IPS-18a (cell line): ENCODE results near the gene TRIM44.
A peak's percentile ranks its signal among the peaks of the same experiment; 100 is the strongest.

Experiments
- H3K27ac ChIP-seq: one replicate; pipeline ENCODE4 v1.5.1; 2013; ENCODE audit warnings: low read length
- H3K27me3 ChIP-seq: one replicate; pipeline ENCODE4 v1.6.1; 2013; ENCODE audit warnings: mild to moderate bottlenecking, low read length; ENCODE audit not compliant: control insufficient read depth, insufficient read depth
- H3K36me3 ChIP-seq: one replicate; pipeline ENCODE4 v1.6.1; 2013; ENCODE audit warnings: low read depth, low read length; ENCODE audit not compliant: control insufficient read depth
- H3K4me1 ChIP-seq: one replicate; pipeline ENCODE4 v1.6.1; 2013; ENCODE audit warnings: low read depth, low read length; ENCODE audit not compliant: control insufficient read depth
- H3K4me3 ChIP-seq: one replicate; pipeline ENCODE4 v1.5.1; 2013; ENCODE audit warnings: low read length
- H3K9ac ChIP-seq: one replicate; pipeline ENCODE4 v1.6.1; 2013; ENCODE audit warnings: mild to moderate bottlenecking, low read length, moderate library complexity
- H3K9me3 ChIP-seq: one replicate; pipeline ENCODE4 v1.6.1; 2013; ENCODE audit warnings: low read depth, low read length; ENCODE audit not compliant: control insufficient read depth

The TRIM44 gene

GRCh38 chr11:35621620-35622019 lies 41.0 kb upstream of the TRIM44 start:
- no peaks in the 10 kb centered on the region for H3K36me3 ChIP-seq
- peaks cover 34% of the 10 kb centered on the region for H3K4me1 ChIP-seq
- H3K9me3 ChIP-seq = no peaks in the 10 kb centered on the region
- peaks cover 24% of the 10 kb centered on the region for H3K27me3 ChIP-seq
- H3K4me3 ChIP-seq = peak overlapping the region; percentile 21
- H3K27ac ChIP-seq = no peak overlapping the region
- no peak overlapping the region for H3K9ac ChIP-seq

DNA sequence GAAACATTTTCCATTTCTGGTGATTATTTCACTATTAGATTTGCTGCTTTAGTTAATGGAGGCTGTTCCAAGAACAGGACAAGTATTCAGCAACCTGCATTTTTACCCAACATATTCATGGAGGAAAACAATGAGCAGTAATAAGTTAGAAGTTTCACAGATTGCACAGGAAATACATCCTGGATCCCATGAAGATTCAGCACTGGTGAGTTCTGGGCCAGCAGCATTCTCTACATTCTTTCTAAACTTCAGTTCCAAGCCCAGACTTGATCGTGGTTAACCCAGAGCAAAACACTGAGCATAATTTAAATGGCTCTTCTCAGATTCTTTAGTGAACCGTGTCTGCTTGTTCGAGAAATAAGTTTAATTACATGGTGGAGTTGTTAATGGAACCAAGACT lies 40.5 kb upstream of the TRIM44 start:
- Histone ChIP-seq H3K9me3 (no peaks in the 10 kb centered on the region), H3K4me3 (peak overlapping the region; percentile 21), H3K27ac (no peak overlapping the region), H3K27me3 (peaks cover 20% of the 10 kb centered on the region), H3K4me1 (peaks cover 29% of the 10 kb centered on the region), H3K9ac (no peak overlapping the region), H3K36me3 (no peaks in the 10 kb centered on the region)

DNA sequence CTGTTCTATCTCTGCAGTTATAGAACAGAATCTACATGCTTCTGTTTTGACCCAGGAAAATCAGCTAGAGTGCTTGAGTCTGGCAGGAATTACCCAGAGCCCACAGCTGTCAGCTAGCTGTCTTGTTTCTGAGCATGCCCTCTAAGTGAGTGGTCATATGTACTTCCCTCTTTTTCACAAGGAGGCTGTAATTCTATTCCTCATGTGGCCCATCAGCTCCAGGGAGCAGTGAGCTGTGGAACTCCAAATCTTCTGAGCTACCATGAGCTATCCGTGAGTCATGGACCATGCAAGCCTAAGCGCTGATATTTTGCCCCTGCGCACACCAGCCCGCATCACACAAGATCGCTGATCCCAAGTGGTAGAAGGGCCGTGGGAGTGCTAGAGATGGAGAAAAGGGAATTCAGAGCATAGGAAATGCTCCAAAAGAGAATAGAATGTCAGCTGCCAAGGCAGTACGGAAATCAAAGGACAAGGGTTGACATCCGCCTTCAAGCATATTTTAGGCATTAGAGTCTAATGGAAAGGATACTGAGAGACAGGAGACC lies 38.9 kb upstream of the TRIM44 start:
- Histone ChIP-seq H3K27ac (no peak overlapping the region), H3K36me3 (no peaks in the 10 kb centered on the region), H3K4me3 (no peak overlapping the region), H3K4me1 (peaks cover 22% of the 10 kb centered on the region), H3K27me3 (peaks cover 15% of the 10 kb centered on the region), H3K9ac (no peak overlapping the region), H3K9me3 (no peaks in the 10 kb centered on the region)

- Histone ChIP-seq H3K4me1 (peaks cover 22% of the 10 kb centered on the region), H3K9ac (no peak overlapping the region), H3K27ac (no peak overlapping the region), H3K36me3 (no peaks in the 10 kb centered on the region), H3K27me3 (peaks cover 12% of the 10 kb centered on the region), H3K4me3 (no peak overlapping the region), H3K9me3 (no peaks in the 10 kb centered on the region)
Measured at GRCh38 chr11:35624316-35624715, 38.3 kb upstream of the TRIM44 start.

- H3K4me3 ChIP-seq = no peak overlapping the region
- peaks cover 7% of the 10 kb centered on the region for H3K27me3 ChIP-seq
- peaks cover 22% of the 10 kb centered on the region for H3K4me1 ChIP-seq
- H3K27ac ChIP-seq = no peak overlapping the region
- no peaks in the 10 kb centered on the region for H3K36me3 ChIP-seq
- H3K9ac ChIP-seq = no peak overlapping the region
- H3K9me3 ChIP-seq = no peaks in the 10 kb centered on the region
Measured at GRCh38 chr11:35624781-35625180, 37.8 kb upstream of the TRIM44 start.

DNA sequence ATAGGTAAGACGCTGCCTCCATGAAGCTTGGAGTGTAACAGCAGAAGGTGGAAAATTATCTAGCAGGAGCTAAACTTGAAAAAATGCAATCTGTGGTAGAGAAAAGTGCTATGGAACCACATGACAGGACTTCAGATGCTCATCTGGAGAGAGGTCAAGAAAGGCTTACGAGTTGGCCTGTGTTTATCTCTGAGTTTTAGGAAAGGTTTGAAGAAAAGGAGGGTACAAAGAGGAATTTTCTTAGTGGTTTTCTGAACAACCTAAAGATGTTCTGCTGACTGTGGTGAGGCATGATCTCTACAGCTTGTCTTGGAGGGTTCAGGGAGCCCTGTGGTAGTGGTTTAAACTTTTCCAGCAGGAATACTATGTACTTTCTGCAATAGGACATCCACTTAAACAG lies 36.1 kb upstream of the TRIM44 start:
- H3K4me1 ChIP-seq = peaks cover 10% of the 10 kb centered on the region

DNA sequence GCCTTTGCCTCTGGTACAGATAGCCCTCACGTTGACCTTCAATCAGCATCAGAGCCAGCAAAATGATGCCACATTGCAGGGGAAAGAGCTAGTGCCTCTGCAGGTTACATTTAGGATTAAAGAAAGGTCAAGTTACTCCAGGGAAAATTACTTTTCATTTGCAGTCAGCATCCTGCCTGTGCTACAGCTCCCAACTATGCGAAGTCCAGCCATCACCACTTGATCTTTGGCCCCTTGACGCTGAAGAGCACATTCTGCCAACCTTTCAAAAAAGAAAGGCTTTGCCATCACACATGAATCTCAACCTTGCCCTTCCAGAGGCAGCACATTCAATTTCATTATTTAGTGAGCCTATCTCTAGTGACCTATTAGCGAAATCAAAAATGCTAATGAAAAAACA lies 33.1 kb upstream of the TRIM44 start:
- Histone ChIP-seq H3K4me1 (no peaks in the 10 kb centered on the region), H3K27me3 (no peaks in the 10 kb centered on the region), H3K4me3 (no peak overlapping the region), H3K36me3 (no peaks in the 10 kb centered on the region), H3K27ac (no peak overlapping the region), H3K9ac (no peak overlapping the region), H3K9me3 (no peaks in the 10 kb centered on the region)

More for the DNA sequence above, 36.1 kb upstream of the TRIM44 start:
- H3K9ac ChIP-seq = no peak overlapping the region
- no peak overlapping the region for H3K27ac ChIP-seq
- no peaks in the 10 kb centered on the region for H3K36me3 ChIP-seq
- no peaks in the 10 kb centered on the region for H3K27me3 ChIP-seq
- H3K4me3 ChIP-seq = no peak overlapping the region
- no peaks in the 10 kb centered on the region for H3K9me3 ChIP-seq

DNA sequence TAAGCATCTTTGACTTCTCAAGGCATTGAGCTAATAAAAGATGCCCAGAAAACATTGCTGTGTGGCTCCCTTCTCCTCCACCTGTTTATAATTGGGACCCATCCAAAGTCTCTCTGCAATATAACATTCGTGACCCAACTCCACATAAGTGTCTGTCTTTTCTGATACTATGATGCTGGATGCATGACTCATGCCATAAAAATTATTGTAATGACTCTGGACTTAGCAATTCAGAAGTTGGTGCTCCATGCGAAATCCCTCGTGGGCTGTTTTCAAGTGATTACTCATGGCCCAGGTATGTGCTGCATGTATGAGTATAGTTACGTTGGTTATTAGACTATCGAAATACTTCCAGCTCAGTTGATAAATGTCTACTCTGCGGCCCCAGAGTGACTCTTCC lies 32.7 kb upstream of the TRIM44 start:
- H3K27me3 ChIP-seq = no peaks in the 10 kb centered on the region
- H3K4me3 ChIP-seq = no peak overlapping the region
- H3K9ac ChIP-seq = no peak overlapping the region
- no peaks in the 10 kb centered on the region for H3K36me3 ChIP-seq
- no peaks in the 10 kb centered on the region for H3K4me1 ChIP-seq
- no peaks in the 10 kb centered on the region for H3K9me3 ChIP-seq
- no peak overlapping the region for H3K27ac ChIP-seq

- Histone ChIP-seq H3K9me3 (no peaks in the 10 kb centered on the region), H3K27ac (no peak overlapping the region)
Measured at GRCh38 chr11:35631891-35632290, 30.7 kb upstream of the TRIM44 start.

GRCh38 chr11:35632301-35632700 lies 30.3 kb upstream of the TRIM44 start:
- Histone ChIP-seq H3K4me3 (no peak overlapping the region), H3K9ac (no peak overlapping the region), H3K27me3 (no peaks in the 10 kb centered on the region), H3K27ac (no peak overlapping the region), H3K9me3 (no peaks in the 10 kb centered on the region), H3K4me1 (no peaks in the 10 kb centered on the region), H3K36me3 (no peaks in the 10 kb centered on the region)

More at GRCh38 chr11:35631891-35632290, 30.7 kb upstream of the TRIM44 start:
- Histone ChIP-seq H3K27me3 (no peaks in the 10 kb centered on the region), H3K4me1 (no peaks in the 10 kb centered on the region), H3K9ac (no peak overlapping the region), H3K36me3 (no peaks in the 10 kb centered on the region), H3K4me3 (no peak overlapping the region)

DNA sequence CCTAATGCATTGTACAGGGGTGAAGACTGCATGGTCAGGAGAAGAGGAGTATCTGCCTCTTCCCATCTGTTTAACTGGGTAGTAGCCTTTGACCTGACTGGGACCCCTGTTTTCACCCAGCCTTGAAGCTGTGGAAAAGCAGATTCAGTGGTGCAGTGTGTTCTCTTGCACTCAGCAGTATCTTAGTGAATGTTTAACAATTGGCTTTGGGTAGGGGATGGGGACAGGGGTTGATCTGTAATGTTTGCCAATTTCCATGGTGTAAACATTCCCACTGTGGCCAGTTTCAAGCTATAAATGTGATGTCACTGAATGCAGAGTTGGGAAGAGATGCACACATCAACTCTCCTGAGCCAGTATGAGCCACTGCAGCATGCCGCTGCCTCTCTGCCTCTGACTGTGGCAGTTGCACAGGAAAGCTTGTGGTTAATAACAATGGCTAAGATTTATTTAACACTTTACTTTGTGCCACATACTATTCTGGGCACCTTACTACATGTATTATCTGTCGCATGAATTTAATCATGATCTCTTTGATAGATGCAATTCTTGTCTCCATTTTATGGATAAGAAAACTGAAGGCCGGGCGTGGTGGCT lies 28.6 kb upstream of the TRIM44 start:
- Histone ChIP-seq H3K36me3 (no peaks in the 10 kb centered on the region), H3K9me3 (no peaks in the 10 kb centered on the region), H3K27me3 (no peaks in the 10 kb centered on the region), H3K27ac (no peak overlapping the region), H3K4me1 (no peaks in the 10 kb centered on the region), H3K9ac (no peak overlapping the region), H3K4me3 (no peak overlapping the region)

DNA sequence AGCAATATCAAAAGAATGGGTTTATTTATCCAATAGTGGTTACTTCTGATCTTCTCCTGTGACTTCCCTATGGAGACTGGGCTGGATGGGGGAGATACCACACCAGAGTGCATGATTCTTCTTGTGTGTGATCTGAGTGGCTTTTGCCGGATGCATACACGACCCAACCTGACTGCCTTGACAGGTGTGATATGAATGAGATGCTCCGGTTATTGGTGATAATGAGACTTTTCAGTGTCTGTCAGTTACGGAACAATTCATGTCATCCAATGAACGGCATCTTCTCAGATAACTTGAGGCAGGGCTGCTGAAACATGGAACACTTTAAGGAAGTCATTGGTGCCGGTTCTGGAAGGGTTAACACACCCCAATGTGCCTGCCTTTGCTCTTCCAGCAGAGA lies 26.6 kb upstream of the TRIM44 start:
- Histone ChIP-seq H3K4me3 (no peak overlapping the region), H3K27ac (no peak overlapping the region), H3K9me3 (no peaks in the 10 kb centered on the region), H3K27me3 (no peaks in the 10 kb centered on the region), H3K9ac (no peak overlapping the region), H3K36me3 (no peaks in the 10 kb centered on the region), H3K4me1 (peaks cover 6% of the 10 kb centered on the region)
